Mesenchymal stem cell (in vitro differentiated cells and primary cell): ENCODE data around the gene CHST11.

Source experiments
- DNase-seq: peaks from one replicate; pipeline ENCODE4 v3.0.0-alpha.2; 2013
- H2AFZ ChIP-seq: one replicate; pipeline ENCODE4 v1.6.1; 2013; ENCODE audit warnings: low read depth, mild to moderate bottlenecking, control low read depth, inconsistent platforms, low read length, moderate library complexity
- H2AK5ac ChIP-seq: 2 replicates; pipeline ENCODE4 v1.6.1; 2013; ENCODE audit warnings: low read length, moderate library complexity, mild to moderate bottlenecking, inconsistent platforms; ENCODE audit not compliant: severe bottlenecking
- H2BK120ac ChIP-seq: one replicate; pipeline ENCODE4 v1.6.1; 2013; ENCODE audit warnings: low read depth, mild to moderate bottlenecking, inconsistent platforms, low read length, moderate library complexity
- H2BK12ac ChIP-seq, 2 experiments: one replicate each; pipeline ENCODE4 v1.6.1; 2013; ENCODE audit warnings: inconsistent platforms in 2 of 2, low read length in 2 of 2, mild to moderate bottlenecking in 2 of 2, moderate library complexity in 2 of 2, control low read depth in 1 of 2
- H2BK15ac ChIP-seq: one replicate; pipeline ENCODE4 v1.6.1; 2013; ENCODE audit warnings: mild to moderate bottlenecking, low read depth, inconsistent platforms; ENCODE audit not compliant: poor library complexity, severe bottlenecking
- H2BK5ac ChIP-seq: 2 replicates; pipeline ENCODE4 v1.6.1; 2013; ENCODE audit warnings: low read depth, mild to moderate bottlenecking, low read length, control low read depth, inconsistent platforms; ENCODE audit not compliant: poor library complexity, severe bottlenecking
- H3K14ac ChIP-seq, 2 experiments: one replicate each; pipeline ENCODE4 v1.6.1; 2013; ENCODE audit warnings: inconsistent platforms in 2 of 2, low read length in 2 of 2, control low read depth in 1 of 2, mild to moderate bottlenecking in 1 of 2, moderate library complexity in 1 of 2
- H3K18ac ChIP-seq, 2 experiments: one replicate each; pipeline ENCODE4 v1.6.1; 2013; ENCODE audit warnings: inconsistent platforms in 2 of 2, low read length in 2 of 2, control low read depth in 1 of 2, low read depth in 1 of 2, mild to moderate bottlenecking in 1 of 2
- H3K23ac ChIP-seq, 2 experiments: one replicate each; pipeline ENCODE4 v1.6.1; 2013; ENCODE audit warnings: inconsistent platforms in 2 of 2, low read length in 2 of 2, mild to moderate bottlenecking in 2 of 2, moderate library complexity in 2 of 2, control low read depth in 1 of 2
- H3K27ac ChIP-seq: 2 replicates; pipeline ENCODE4 v1.5.1; 2013; ENCODE audit warnings: mild to moderate bottlenecking, moderate library complexity, low read length, control low read depth, inconsistent platforms; ENCODE audit not compliant: poor library complexity, severe bottlenecking
- H3K27me3 ChIP-seq, 2 experiments: 2 replicates each; pipeline versions ENCODE4 v1.6.1 to v1.7.0; 2013; ENCODE audit warnings: low read length in 2 of 2, mild to moderate bottlenecking in 2 of 2, moderate library complexity in 2 of 2, control low read depth in 1 of 2, inconsistent platforms in 1 of 2; ENCODE audit not compliant: control insufficient read depth in 1 of 2, insufficient read depth in 1 of 2
- H3K36me3 ChIP-seq, 2 experiments: 2 replicates each; pipeline versions ENCODE4 v1.6.1 to v1.7.0; 2013; ENCODE audit warnings: low read length in 2 of 2, control low read depth in 1 of 2, inconsistent platforms in 1 of 2, low read depth in 1 of 2, mild to moderate bottlenecking in 1 of 2; ENCODE audit not compliant: insufficient read depth in 2 of 2, control insufficient read depth in 1 of 2
- H3K4ac ChIP-seq, 2 experiments: one replicate each; pipeline ENCODE4 v1.6.1; 2013; ENCODE audit warnings: inconsistent platforms in 2 of 2, low read length in 2 of 2, mild to moderate bottlenecking in 2 of 2, moderate library complexity in 2 of 2, control low read depth in 1 of 2, low read depth in 1 of 2
- H3K4me1 ChIP-seq: 2 replicates; pipeline ENCODE4 v1.6.1; 2013; ENCODE audit warnings: low read depth, low read length, control low read depth; ENCODE audit not compliant: control insufficient read depth, insufficient read depth
- H3K4me2 ChIP-seq: 2 replicates; pipeline ENCODE4 v1.6.1; 2013; ENCODE audit warnings: low read length, mild to moderate bottlenecking, inconsistent platforms; ENCODE audit not compliant: poor library complexity, severe bottlenecking
- H3K4me3 ChIP-seq, 2 experiments: 2 replicates each; pipeline versions ENCODE4 v1.5.1 to v1.7.0; 2013; ENCODE audit warnings: low read length in 2 of 2, mild to moderate bottlenecking in 2 of 2, control low read depth in 1 of 2, low read depth in 1 of 2; ENCODE audit not compliant: insufficient read depth in 1 of 2
- H3K79me1 ChIP-seq: replicated peaks from 2 replicates; pipeline ENCODE4 v1.6.1; 2013; ENCODE audit warnings: mild to moderate bottlenecking, control low read depth, low read length, inconsistent platforms; ENCODE audit not compliant: poor library complexity, severe bottlenecking
- H3K9ac ChIP-seq: 2 replicates; pipeline ENCODE4 v1.7.0; 2013; ENCODE audit warnings: mild to moderate bottlenecking, low read length, moderate library complexity
- H3K9me3 ChIP-seq: 2 replicates; pipeline ENCODE4 v1.7.0; 2013; ENCODE audit warnings: mild to moderate bottlenecking, low read length; ENCODE audit not compliant: control insufficient read depth
- H4K8ac ChIP-seq: one replicate; pipeline ENCODE4 v1.6.1; 2013; ENCODE audit warnings: inconsistent platforms, mild to moderate bottlenecking, low read length, moderate library complexity
- H4K91ac ChIP-seq: one replicate; pipeline ENCODE4 v1.6.1; 2013; ENCODE audit warnings: mild to moderate bottlenecking, low read length, inconsistent platforms
- WGBS: methylation state at CpG from one replicate; pipeline ENCODE4 v1.1.7; 2013; ENCODE audit warnings: mixed read lengths; 5-methylcytosine and 5-hydroxymethylcytosine counted together

CHST11 gene

DNA sequence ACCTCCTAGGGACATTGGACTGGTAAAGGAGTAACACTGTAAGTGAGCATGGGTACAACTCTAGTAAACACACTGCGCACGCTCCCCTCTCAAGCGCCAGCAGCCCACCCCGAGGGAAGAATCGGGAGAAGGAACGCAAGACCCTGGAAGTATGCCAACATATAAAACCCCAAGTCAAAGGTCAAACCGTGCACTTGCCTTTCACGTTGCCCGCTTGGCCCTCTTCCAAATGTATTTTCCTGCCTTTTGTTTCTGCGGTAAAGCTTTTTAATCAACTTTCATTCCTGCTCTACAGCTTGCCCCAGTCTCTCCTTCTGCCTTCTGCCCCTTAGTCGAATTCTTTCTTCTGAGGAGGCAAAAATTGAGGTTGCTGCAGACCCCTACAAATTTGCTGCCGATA, 17.6 kb upstream of the CHST11 start:
- peaks cover 19 to 35% of the 10 kb centered on the region in 2 experiments for H3K27me3 ChIP-seq
- H3K9me3 ChIP-seq = no peaks in the 10 kb centered on the region
- H3K4me3 ChIP-seq = no peak overlapping the region
- DNase-seq = no peak
- no peaks in the 10 kb centered on the region for H3K36me3 ChIP-seq
- WGBS = 95% methylated on average over 12 of the region's 12 CpGs
- H3K18ac ChIP-seq = no peak overlapping the region
- H2BK12ac ChIP-seq = no peak overlapping the region
- no peaks in the 10 kb centered on the region for H3K79me1 ChIP-seq
- H2AFZ ChIP-seq = no peak overlapping the region
- H2AK5ac ChIP-seq = no peak overlapping the region
- H2BK15ac ChIP-seq = no peak overlapping the region
- H3K14ac ChIP-seq = no peak overlapping the region
- H3K27ac ChIP-seq = no peak overlapping the region
- no peak overlapping the region for H4K8ac ChIP-seq
- H2BK5ac ChIP-seq = no peak overlapping the region
- H2BK120ac ChIP-seq = no peak overlapping the region
- no peaks in the 10 kb centered on the region for H3K4me1 ChIP-seq
- H3K4ac ChIP-seq = no peak overlapping the region
- H3K23ac ChIP-seq = no peak overlapping the region
- no peak overlapping the region for H3K4me2 ChIP-seq
- H4K91ac ChIP-seq = no peak overlapping the region
- no peak overlapping the region for H3K9ac ChIP-seq

DNA sequence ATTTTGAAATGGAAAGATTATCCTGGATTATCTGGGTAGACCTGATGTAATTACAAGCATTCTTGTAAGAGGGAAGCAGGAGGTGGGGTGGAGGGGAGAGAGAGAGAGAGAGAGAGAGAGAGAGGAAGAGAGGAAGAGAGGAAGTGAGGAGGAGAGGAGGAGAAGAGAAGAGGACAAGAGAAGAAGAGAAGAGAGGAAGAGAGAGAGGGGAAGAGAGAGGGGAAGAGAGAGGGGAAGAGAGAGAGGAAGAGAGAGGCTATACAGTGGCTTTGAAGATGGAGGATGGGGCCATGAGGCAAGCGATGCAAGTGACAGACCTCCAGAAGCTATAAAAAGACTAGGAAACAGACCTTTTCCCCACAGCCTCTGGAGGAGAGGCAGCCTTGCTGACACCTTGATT, 13.7 kb upstream of the CHST11 start:
- Histone ChIP-seq H3K4me3 (no peak overlapping the region), H3K9me3 (no peaks in the 10 kb centered on the region), H2BK5ac (no peak overlapping the region), H3K9ac (no peak overlapping the region), H4K8ac (no peak overlapping the region), H3K36me3 (no peaks in the 10 kb centered on the region), H2BK12ac (no peak overlapping the region), H2AK5ac (no peak overlapping the region), H3K79me1 (no peaks in the 10 kb centered on the region), H3K4ac (no peak overlapping the region), H4K91ac (no peak overlapping the region), H3K4me2 (no peak overlapping the region), H3K14ac (no peak overlapping the region), H3K27me3 (peaks cover 11 to 20% of the 10 kb centered on the region in 2 experiments), H3K4me1 (no peaks in the 10 kb centered on the region), H3K23ac (no peak overlapping the region), H2BK120ac (no peak overlapping the region), H2AFZ (no peak overlapping the region), H2BK15ac (no peak overlapping the region), H3K27ac (no peak overlapping the region), H3K18ac (no peak overlapping the region)
- no CpG with 5 or more reads among the region's 1 CpG for WGBS
- DNase-seq = no peak

DNA sequence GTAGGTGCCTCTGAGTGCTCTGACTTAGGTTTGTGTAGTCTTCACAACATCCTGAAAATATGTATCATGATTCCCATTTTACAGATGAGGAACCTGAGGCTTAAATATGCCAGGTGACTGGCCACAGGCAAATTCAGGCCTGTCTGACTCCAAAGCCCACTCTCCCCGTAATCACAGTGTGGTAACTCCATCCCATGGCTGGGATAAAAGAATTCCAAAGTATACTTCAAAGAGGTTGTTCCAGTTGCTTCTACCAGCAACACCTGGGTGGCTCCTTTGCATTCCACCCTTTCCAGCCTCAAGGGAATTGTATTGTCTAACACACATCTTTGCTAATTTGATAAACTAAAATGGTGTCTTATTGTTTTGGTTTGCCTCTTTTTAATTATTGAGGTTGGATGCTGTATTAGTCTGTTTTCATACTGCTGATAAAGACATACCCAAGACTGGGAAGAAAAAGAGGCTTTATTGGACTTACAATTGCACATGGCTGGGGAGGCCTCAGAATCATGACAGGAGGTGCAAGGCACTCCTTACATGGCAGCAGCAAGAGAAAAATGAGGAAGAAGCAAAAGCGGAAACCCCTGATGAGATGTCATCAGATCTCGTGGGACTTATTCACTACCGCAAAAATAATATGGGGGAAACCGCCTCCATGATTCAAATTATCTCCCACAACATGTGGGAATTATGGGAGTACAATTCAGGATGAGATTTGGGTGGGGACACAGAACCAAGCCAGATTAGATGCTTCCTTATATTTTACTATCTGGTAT, 9.9 kb upstream of the CHST11 start:
- H3K9ac ChIP-seq = no peak overlapping the region
- no peak overlapping the region for H3K14ac ChIP-seq
- H2AK5ac ChIP-seq = no peak overlapping the region
- DNase-seq = no peak
- no peak overlapping the region for H2BK5ac ChIP-seq
- WGBS = 96% methylated on average over 5 of the region's 5 CpGs
- no peak overlapping the region for H3K18ac ChIP-seq
- H3K27me3 ChIP-seq = peaks cover 3 to 11% of the 10 kb centered on the region in 2 experiments
- no peak overlapping the region for H3K23ac ChIP-seq
- H3K4me3 ChIP-seq = no peak overlapping the region
- H3K79me1 ChIP-seq = no peaks in the 10 kb centered on the region
- no peak overlapping the region for H2BK15ac ChIP-seq
- no peaks in the 10 kb centered on the region for H3K4me1 ChIP-seq
- H4K8ac ChIP-seq = no peak overlapping the region
- H3K4me2 ChIP-seq = no peak overlapping the region
- H2BK120ac ChIP-seq = no peak overlapping the region
- no peak overlapping the region for H3K4ac ChIP-seq
- no peak overlapping the region for H2BK12ac ChIP-seq
- no peak overlapping the region for H2AFZ ChIP-seq
- H3K27ac ChIP-seq = no peak overlapping the region
- no peaks in the 10 kb centered on the region for H3K36me3 ChIP-seq
- no peak overlapping the region for H4K91ac ChIP-seq
- no peaks in the 10 kb centered on the region for H3K9me3 ChIP-seq

DNA sequence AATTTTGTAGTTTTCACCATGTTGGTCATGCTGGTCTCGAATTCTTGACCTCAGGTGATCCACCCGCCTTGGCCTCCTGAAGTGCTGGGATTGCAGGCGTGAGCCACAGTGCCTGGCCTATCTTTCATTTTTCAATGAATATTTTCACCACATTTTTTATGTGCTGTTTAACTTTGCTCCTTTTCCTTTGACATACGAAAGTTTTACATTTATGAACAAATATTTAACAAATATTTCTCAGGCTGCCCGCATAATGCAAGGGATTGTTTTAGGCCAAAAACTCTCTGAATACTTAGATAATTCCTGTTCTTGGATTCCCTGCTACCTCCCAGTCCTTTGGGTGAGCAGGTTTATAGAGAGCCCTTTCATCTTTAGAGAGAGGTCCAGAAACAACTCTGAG, 8.7 kb upstream of the CHST11 start:
- DNase-seq = no peak
- H3K14ac ChIP-seq = no peak overlapping the region

More for the DNA sequence above, 8.7 kb upstream of the CHST11 start:
- no peak overlapping the region for H3K4me2 ChIP-seq
- H3K18ac ChIP-seq = no peak overlapping the region
- H2BK120ac ChIP-seq = no peak overlapping the region
- no peak overlapping the region for H2AFZ ChIP-seq
- no peak overlapping the region for H3K4me3 ChIP-seq
- no peak overlapping the region for H3K9ac ChIP-seq
- no peak overlapping the region for H3K4ac ChIP-seq
- no peak overlapping the region for H2BK15ac ChIP-seq
- no peaks in the 10 kb centered on the region for H3K9me3 ChIP-seq
- no peak overlapping the region for H3K27ac ChIP-seq
- H2AK5ac ChIP-seq = no peak overlapping the region
- H3K27me3 ChIP-seq = peaks cover 3% of the 10 kb centered on the region in 2 experiments
- WGBS = 91% methylated on average over 5 of the region's 5 CpGs
- H4K91ac ChIP-seq = no peak overlapping the region
- no peak overlapping the region for H2BK12ac ChIP-seq
- H4K8ac ChIP-seq = no peak overlapping the region
- no peak overlapping the region for H2BK5ac ChIP-seq
- H3K36me3 ChIP-seq = no peaks in the 10 kb centered on the region
- H3K4me1 ChIP-seq = no peaks in the 10 kb centered on the region
- no peak overlapping the region for H3K23ac ChIP-seq
- no peaks in the 10 kb centered on the region for H3K79me1 ChIP-seq
